CD4-positive, alpha-beta T cell (primary cell): ENCODE data around the gene COL4A4. TPM values are rescaled to one million over a fixed set of nuclear protein-coding genes. Genes with fewer than 3 reads are reported as not detected.

ENCODE experiments used
- ATAC-seq: fragments of 200-7000 bp; cut with Tn5 transposase; one replicate; pipeline ENCODE4 v1.10.0; 2022; ENCODE audit warnings: mild to moderate bottlenecking; ENCODE audit not compliant: poor library complexity
- CTCF ChIA-PET: fragments of 350-600 bp; sonication (Branson Sonifier 250); formaldehyde crosslinking; loops from one replicate; lab custom pipeline; 2021; ENCODE audit warnings: antibody characterized with exemption, inconsistent platforms; lab: Charles Lee
- POLR2A ChIA-PET: fragments of 350-600 bp; sonication (Branson Sonifier 250); formaldehyde crosslinking; loops from one replicate; lab custom pipeline; 2021; ENCODE audit warnings: antibody characterized with exemption, inconsistent platforms; lab: Charles Lee
- DNase-seq, 14 experiments: peaks; one replicate each; pipeline ENCODE4 v3.0.0-alpha.2; 2013 to 2020; ENCODE audit warnings: mixed read lengths in 2 of 14
- H3K27ac ChIP-seq, 2 donors: one replicate each; pipeline versions ENCODE4 v1.5.1 to v1.7.0; 2013; ENCODE audit warnings: low read length in 2 of 2, low read depth in 1 of 2, mild to moderate bottlenecking in 1 of 2
- H3K27me3 ChIP-seq, 2 experiments: 1 replicate in 1 of 2; 2 replicates in 1 of 2; pipeline versions ENCODE4 v1.6.1 to v1.7.0; 2013; ENCODE audit warnings: low read length in 2 of 2, control low read depth in 1 of 2, mild to moderate bottlenecking in 1 of 2, moderate library complexity in 1 of 2; ENCODE audit not compliant: insufficient read depth in 2 of 2, control insufficient read depth in 1 of 2
- H3K36me3 ChIP-seq: one replicate; pipeline ENCODE4 v1.6.1; 2013; ENCODE audit warnings: low read length, control low read depth; ENCODE audit not compliant: insufficient read depth
- H3K4me1 ChIP-seq: one replicate; pipeline ENCODE4 v1.6.1; 2013; ENCODE audit warnings: low read length, control low read depth; ENCODE audit not compliant: insufficient read depth
- H3K4me3 ChIP-seq: one replicate; pipeline ENCODE4 v1.5.1; 2013; ENCODE audit warnings: mild to moderate bottlenecking, low read length, moderate library complexity
- H3K9me3 ChIP-seq, 2 experiments: 1 replicate in 1 of 2; 2 replicates in 1 of 2; pipeline versions ENCODE4 v1.6.1 to v1.7.0; 2013; ENCODE audit warnings: low read length in 2 of 2, mild to moderate bottlenecking in 2 of 2, control low read depth in 1 of 2, moderate library complexity in 1 of 2; ENCODE audit not compliant: control insufficient read depth in 1 of 2, insufficient read depth in 1 of 2
- H3K27ac Mint-ChIP-seq: one replicate; pipeline ENCODE4 v1.8.0; 2020; ENCODE audit warnings: mixed read lengths
- H3K27me3 Mint-ChIP-seq: one replicate; pipeline ENCODE4 v1.8.0; 2021; ENCODE audit warnings: mixed read lengths
- H3K36me3 Mint-ChIP-seq: one replicate; pipeline ENCODE4 v1.8.0; 2021; ENCODE audit warnings: low read depth, mixed read lengths
- H3K4me1 Mint-ChIP-seq: one replicate; pipeline ENCODE4 v1.8.0; 2021; ENCODE audit warnings: low read depth, mixed read lengths
- H3K4me3 Mint-ChIP-seq: one replicate; pipeline ENCODE4 v1.8.0; 2020; ENCODE audit warnings: mild to moderate bottlenecking, mixed read lengths
- H3K9me3 Mint-ChIP-seq: one replicate; pipeline ENCODE4 v1.8.0; 2020; ENCODE audit warnings: mixed read lengths
- intact Hi-C, 2 experiments: fragments of 100-400 bp; cut with DNase I in 1 of 2; cut with micrococcal nuclease in 1 of 2; formaldehyde crosslinking; loops; one replicate each; pipeline versions ENCODE4 v1.15.1 to v1.9.0; 2023 to 2025; cut with DNase I, micrococcal nuclease
- total RNA-seq, 174 experiments: library from RNA in 2 of 174; stranded (reverse) in 2 of 174; gene quantifications; one replicate each; pipeline ENCODE4 v1.2.3 and lab custom pipeline; 2021 to 2026
- TF ChIP-seq, protein P1 (sequence below): fragments of 200-600 bp; IDR thresholded peaks from one replicate; pipeline ENCODE4 v1.8.0; 2022; ENCODE audit warnings: antibody characterized with exemption, mild to moderate bottlenecking

Gene COL4A4
- total RNA-seq, 2 experiments from 2014 or later: not detected

- Mint-ChIP-seq H3K9me3 (peaks cover 2% of the 10 kb centered on the region), H3K4me1 (no peaks in the 10 kb centered on the region), H3K27ac (no peak overlapping the region), H3K27me3 (peaks cover 26% of the 10 kb centered on the region), H3K4me3 (no peak overlapping the region), H3K36me3 (no peaks in the 10 kb centered on the region)
- TF ChIP-seq, protein P1, sequence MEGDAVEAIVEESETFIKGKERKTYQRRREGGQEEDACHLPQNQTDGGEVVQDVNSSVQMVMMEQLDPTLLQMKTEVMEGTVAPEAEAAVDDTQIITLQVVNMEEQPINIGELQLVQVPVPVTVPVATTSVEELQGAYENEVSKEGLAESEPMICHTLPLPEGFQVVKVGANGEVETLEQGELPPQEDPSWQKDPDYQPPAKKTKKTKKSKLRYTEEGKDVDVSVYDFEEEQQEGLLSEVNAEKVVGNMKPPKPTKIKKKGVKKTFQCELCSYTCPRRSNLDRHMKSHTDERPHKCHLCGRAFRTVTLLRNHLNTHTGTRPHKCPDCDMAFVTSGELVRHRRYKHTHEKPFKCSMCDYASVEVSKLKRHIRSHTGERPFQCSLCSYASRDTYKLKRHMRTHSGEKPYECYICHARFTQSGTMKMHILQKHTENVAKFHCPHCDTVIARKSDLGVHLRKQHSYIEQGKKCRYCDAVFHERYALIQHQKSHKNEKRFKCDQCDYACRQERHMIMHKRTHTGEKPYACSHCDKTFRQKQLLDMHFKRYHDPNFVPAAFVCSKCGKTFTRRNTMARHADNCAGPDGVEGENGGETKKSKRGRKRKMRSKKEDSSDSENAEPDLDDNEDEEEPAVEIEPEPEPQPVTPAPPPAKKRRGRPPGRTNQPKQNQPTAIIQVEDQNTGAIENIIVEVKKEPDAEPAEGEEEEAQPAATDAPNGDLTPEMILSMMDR: no peak
- ATAC-seq (no peak), DNase-seq (no peak)
- H3K9me3 ChIP-seq: peaks cover 0 to 3% of the 10 kb centered on the region in 2 experiments
- no peak overlapping the region for H3K27ac ChIP-seq
- ChIA-PET CTCF (no interaction called here), POLR2A (no interaction called here)
- H3K27me3 ChIP-seq: no peaks in the 10 kb centered on the region
- intact Hi-C loops: loop anchor here (10.0 kb wide), 1 partner anchor 726 kb away; no protein-coding TSS in a partner anchor
- no peaks in the 10 kb centered on the region for H3K36me3 ChIP-seq
- no peaks in the 10 kb centered on the region for H3K4me1 ChIP-seq
- H3K4me3 ChIP-seq: no peak overlapping the region
Observed at GRCh38 chr2:227038550-227039189, 125.3 kb downstream of the COL4A4 start.

DNA sequence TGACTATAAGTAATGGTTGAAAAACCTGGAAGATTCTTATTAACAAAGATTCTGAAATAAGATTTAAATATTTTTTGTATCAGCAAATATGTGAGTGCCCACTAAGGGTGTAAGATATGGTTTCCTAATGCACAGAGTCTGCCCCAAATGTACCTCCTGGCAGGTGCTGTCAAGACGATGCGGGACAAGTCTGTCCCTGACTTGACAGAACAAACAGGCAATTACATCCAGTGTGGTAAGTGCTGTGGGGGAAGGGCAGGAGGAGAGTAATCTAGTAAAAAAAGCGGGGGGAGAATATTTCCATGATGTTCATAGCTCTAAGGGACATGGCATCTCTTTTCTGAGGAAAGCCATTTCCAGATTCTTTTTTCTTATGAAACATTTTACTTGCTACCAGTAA is 127.5 kb downstream of the COL4A4 start:
- intact Hi-C loops: loop anchor here (10.0 kb wide), 1 partner anchor 728 kb away; no protein-coding TSS in a partner anchor
- POLR2A ChIA-PET: no interaction called here
- no peaks in the 10 kb centered on the region for H3K9me3 ChIP-seq
- no peaks in the 10 kb centered on the region for H3K36me3 ChIP-seq
- H3K4me3 ChIP-seq: no peak overlapping the region
- TF ChIP-seq, protein P1: no peak
- H3K27ac ChIP-seq: no peak overlapping the region
- no peak for ATAC-seq
- CTCF ChIA-PET: no interaction called here
- H3K9me3 Mint-ChIP-seq: peaks cover 2% of the 10 kb centered on the region
- peaks cover 29% of the 10 kb centered on the region for H3K27me3 Mint-ChIP-seq
- no peaks in the 10 kb centered on the region for H3K4me1 Mint-ChIP-seq
- DNase-seq: no peak
- H3K4me1 ChIP-seq: no peaks in the 10 kb centered on the region
- H3K4me3 Mint-ChIP-seq: no peak overlapping the region
- H3K27ac Mint-ChIP-seq: no peak overlapping the region
- H3K27me3 ChIP-seq: no peaks in the 10 kb centered on the region
- H3K36me3 Mint-ChIP-seq: no peaks in the 10 kb centered on the region

DNA sequence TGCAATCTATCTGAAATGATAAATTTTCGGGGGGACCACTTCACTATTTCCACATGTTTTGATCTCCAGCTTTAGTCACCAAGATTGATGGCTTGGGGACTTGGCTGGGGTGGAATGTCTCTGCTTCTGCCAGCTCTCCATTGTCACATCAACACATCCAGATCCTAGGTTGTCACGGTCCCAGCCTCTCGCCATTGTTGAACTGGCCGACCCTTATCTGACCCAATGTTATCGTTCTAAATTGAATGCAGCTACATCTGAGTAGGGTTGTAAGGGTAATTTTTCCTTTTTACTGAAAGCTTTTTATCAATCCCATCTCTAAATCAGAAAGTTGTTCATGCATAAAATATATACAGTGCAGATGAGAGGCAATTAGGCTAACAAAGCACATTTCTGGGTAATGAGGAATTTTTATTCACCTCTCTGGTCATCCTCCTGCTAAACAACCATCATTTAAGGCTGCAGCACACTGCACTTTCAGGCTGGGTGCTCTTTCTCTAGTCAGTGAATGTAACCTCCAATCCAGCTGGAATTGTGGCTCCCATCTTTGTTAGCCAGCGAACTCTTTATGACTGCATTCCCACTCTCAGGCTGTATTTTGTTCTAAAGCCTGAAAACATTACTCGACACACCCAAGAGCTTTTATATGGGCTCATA is 128.2 kb downstream of the COL4A4 start:
- no peak overlapping the region for H3K27ac Mint-ChIP-seq
- ATAC-seq (no peak), DNase-seq (no peak)
- Histone ChIP-seq H3K4me1 (no peaks in the 10 kb centered on the region), H3K4me3 (no peak overlapping the region), H3K27ac (no peak overlapping the region), H3K27me3 (no peaks in the 10 kb centered on the region), H3K36me3 (no peaks in the 10 kb centered on the region), H3K9me3 (no peaks in the 10 kb centered on the region)
- no peaks in the 10 kb centered on the region for H3K4me1 Mint-ChIP-seq
- TF ChIP-seq, protein P1: no peak
- H3K27me3 Mint-ChIP-seq: peaks cover 33% of the 10 kb centered on the region
- H3K36me3 Mint-ChIP-seq: no peaks in the 10 kb centered on the region
- peaks cover 2% of the 10 kb centered on the region for H3K9me3 Mint-ChIP-seq
- intact Hi-C loops: loop anchor here (10.0 kb wide), 1 partner anchor 729 kb away; no protein-coding TSS in a partner anchor
- ChIA-PET CTCF (interaction anchor here (1.3 kb wide), 1 partner anchor 10 kb away, joined by 3 read pairs; no protein-coding TSS in a partner anchor), POLR2A (no interaction called here)
- no peak overlapping the region for H3K4me3 Mint-ChIP-seq
